COLO829 (cell line): ENCODE measurements around the gene ERC1.

ENCODE experiments used
- DNase-seq: peaks from one replicate; pipeline ENCODE4 v3.0.0; 2012; ENCODE audit warnings: low spot score

The ERC1 gene

DNA sequence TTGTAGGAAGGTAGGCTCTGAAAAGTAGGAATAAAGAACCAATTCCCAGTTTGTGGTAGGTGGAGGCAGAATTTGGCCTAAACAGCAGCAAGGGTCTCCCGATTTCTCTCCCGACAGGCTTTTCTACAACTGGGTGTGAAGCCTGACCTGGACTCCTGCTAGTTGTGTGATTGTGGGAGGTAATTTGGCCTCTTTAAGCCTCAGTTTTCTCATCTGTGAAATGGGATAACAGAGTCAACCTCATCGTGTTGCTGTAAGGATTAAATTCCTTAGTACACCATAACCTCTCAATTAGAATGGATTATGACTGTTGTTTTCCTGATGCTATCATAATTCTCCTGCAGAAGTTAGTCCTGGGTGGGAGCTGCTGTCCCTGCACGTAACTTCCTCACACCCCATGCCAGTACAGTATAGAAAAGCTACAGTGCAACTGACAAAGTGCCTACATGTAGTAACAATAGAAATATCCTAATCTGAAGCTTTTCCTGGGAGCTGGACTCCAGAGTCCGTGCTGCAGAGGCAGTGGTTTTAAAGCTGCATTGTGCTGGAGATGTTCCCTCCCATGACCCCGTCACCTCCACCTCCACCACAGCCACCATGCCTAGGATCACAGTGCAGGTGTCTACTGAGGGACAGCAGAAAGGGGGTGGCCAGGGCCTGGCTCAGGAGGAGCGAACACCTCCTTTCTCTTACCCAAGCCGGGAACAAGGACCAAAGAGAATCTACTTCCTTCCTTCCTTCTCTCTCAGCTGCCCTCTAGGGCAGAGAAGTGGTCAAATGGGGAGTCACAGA is 526.9 kb downstream of the ERC1 start:
- DNase-seq, result no peak

DNA sequence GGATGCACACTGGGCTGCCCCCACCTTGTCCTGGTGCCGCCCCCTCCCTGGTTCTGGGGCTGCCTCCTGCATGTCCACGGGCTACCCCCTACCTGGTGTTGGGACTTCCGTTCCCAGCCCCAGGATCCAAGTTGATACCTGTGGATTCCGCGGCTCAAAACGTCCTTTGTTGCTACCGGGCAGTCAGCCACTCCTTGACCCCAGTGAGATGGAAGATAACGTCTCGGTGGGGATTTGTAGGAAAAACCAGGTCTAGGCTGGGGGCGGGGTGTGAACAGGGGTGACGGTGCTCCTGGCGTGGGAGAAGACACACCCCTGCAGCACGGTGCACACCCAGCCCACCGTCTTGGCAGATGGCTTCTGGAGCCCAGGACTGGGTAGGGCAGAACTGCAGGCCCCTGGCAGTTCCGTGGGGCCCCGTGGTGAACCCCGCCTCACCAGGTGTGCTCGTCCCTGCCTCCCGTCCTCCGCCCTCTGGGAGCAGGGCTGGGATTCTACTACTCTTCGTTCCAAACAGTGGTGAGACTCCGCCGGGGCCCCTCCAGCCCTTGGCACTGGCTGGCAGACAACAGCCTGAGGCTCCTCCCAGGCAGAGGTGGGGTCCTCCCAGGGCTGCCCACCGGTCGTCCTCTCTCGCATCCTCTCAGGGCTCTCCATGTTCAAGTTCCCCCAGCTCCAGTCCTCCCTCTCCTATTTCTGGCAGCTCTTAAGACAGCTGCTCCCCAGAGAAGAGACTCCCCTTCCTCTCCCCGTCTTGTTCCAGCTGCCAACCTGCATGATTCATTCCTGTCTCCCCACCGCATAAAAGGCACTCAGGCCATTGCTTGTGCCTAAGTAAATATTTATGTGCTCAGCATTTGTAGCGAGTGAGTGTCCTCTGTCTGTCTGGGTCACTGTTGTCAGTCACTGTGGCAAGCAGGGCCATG is 527.8 kb downstream of the ERC1 start:
- DNase-seq, result no peak

- DNase-seq, result no peak
Observed at GRCh38 chr12:1519642-1520041, 528.6 kb downstream of the ERC1 start.

- no peak for DNase-seq
Observed at GRCh38 chr12:1523046-1523445, 532.0 kb downstream of the ERC1 start.

- no peak for DNase-seq
Observed at GRCh38 chr12:1523558-1524050, 532.6 kb downstream of the ERC1 start.

DNA sequence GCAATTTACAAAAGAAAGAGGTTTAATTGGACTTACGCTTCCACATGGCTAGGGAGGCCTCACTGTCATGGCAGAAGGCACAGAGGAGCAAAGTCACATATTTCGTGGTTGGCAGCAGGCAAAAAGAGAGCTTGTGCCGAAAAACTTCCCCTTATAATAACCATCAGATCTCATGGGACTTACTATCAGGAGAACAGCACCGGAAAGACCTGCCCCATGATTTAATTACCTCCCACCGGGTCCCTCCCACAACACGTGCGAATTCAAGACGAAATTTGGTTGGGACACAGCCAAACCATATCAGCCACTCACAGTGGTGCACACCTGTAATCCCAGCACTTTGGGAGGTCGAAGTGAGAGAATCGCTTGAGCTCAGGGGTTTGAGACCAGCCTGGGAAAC is 534.8 kb downstream of the ERC1 start:
- no peak for DNase-seq

GRCh38 chr12:1527789-1528188 is 536.8 kb downstream of the ERC1 start:
- no peak for DNase-seq

GRCh38 chr12:1528791-1529190 is 537.8 kb downstream of the ERC1 start:
- no peak for DNase-seq

DNA sequence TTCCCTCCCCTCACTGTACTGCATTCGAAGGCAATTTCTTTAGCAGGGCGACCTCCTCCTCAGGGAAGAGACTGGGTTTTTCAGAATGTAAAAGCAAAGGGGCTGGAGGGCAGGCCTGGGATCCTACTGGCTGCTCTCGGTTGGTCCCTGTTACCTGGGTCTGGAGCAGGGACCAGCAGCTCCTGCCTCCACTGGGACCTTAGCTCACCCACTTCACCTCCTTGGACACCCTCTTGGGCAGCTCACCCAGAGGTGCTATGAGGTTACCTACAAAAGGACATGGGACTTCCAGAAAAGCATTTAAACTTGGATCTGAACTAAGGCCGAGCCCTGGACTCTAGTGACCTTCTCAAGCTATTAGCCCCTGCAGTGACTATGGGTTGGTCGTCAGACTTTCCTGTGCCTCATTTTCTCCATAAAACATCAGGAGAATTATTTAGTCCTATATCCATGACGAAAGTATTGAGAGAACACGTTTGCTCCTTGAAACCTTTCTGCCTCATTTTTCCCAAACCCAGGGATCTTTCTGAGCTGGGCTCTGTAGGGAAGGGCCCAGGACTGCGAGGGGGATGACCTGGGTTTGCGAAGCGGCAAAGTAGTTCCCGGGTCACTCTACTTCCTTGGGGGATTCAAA is 538.3 kb downstream of the ERC1 start:
- no peak for DNase-seq

GRCh38 chr12:1529862-1530591 is 539.0 kb downstream of the ERC1 start:
- no peak for DNase-seq

DNA sequence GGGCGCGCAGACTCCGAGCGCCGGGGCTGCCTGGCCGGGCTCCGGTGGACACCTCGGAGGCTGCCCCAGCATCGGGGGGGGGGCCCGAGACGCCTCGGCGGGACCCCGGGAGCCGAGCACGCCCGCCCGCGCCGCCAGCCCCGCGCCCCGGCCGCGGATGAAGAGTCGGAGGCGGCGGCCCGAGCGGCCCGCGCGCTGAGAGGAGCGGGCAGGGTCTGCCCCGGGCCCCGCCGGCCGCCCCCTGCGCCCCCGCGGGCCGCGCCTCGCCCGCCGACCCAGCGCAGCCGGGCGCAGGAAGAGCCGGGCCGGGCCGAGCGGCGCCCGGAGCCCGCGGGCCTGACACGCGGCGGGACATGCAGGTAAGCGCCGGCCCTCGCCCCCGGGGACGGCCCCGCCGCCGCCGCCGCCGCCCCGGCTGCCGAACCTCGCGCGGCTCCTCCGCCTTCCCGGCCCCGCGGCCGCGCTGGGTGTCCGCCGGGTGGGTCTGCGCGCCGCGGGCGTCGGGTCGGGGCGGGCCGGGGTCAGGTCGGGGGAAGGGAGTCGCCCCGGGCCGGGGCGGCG is 539.6 kb downstream of the ERC1 start:
- DNase-seq, result no peak

GRCh38 chr12:1531153-1531653 is 540.2 kb downstream of the ERC1 start:
- no peak for DNase-seq

DNA sequence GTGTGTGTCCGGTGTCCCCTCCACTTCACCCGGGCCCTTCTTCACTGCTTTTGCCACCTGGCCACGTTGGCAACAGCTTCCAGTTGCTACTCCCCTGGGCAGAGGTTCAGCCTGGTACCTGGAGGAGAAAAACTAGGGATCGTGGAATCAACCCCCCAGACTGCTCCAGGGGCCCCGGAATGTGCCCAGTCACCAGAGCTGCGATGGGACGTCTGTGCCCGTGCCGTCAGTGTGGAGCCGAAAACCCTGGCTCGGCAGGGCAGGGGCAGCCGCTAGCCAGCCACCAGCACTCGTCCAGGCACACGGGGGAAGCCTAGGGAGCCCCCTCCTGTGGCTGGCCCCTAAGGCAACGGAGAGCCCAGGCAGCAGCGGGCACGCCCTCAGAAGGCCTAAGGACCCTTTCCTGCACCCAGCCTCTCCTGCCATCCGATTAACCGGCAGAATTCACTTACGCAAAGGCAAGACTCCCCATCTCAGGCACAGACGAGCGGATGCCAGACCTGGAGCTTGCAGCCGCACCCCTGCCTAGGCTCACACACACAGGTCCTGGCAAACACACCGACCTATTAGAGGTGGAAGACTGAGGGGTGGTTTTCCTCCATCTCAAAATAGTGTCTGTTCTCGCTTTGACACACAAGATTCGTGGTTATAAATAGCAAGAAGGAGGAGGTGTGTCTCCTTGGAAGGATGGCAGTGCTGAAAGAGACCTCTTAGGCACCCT is 540.8 kb downstream of the ERC1 start:
- DNase-seq, result no peak

DNA sequence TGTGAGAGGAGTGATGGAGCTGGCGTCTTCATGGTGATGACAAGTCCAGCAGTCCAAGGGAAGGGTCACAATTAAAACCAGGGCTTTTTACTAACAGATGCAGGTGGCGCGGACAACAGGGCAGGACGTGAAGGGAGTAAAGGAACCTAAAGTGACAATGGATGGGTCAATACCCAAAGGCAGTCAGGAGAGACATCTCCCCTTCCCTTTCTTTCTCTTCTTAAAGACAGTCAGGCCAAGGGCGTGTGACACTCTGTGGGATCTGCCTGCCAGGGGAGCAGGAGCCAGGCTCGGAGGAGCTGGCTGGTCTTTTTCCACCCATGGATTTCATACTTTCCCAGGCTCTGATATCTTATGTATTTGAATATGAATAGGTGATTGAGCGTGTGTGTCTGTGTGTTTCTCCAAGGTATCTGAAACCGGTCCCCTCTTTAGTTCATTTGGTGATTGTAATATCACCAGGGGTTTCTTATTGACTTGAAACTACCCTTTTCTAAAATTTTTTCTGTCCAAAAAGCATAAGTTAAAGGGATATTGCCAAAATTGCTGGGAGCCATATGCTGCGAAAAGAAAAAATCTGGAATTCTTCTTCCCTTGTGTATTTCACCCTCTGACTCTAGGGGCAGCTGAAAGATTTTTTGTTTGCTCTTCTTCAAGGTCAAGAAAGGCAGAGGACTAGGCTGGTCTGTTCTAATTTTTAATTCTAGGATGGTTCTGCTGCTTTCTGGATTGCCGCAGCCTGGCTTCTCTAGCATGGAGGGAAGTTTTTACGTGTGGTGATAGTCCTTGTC is 541.5 kb downstream of the ERC1 start:
- no peak for DNase-seq

DNA sequence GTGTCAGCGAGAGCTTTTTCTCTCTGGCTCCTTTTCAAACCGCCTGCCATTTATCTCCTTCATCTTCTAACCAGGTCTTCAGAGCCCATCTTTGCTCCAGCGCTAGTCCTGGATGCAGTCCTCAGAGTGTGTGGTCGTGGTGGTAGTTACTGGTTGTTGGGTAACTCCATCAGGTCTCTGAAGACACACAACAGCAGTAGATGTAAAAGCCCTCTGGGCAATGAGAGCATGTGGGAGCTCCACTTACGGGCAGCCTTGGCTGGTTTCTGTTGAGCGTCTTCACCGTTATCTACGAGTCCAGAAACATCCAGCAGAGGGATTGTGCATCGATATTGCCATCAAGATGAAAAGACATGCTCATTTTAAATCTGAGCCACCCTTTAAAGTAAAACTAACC is 542.2 kb downstream of the ERC1 start:
- no peak for DNase-seq

GRCh38 chr12:1533602-1534304 is 542.7 kb downstream of the ERC1 start:
- DNase-seq, result no peak

DNA sequence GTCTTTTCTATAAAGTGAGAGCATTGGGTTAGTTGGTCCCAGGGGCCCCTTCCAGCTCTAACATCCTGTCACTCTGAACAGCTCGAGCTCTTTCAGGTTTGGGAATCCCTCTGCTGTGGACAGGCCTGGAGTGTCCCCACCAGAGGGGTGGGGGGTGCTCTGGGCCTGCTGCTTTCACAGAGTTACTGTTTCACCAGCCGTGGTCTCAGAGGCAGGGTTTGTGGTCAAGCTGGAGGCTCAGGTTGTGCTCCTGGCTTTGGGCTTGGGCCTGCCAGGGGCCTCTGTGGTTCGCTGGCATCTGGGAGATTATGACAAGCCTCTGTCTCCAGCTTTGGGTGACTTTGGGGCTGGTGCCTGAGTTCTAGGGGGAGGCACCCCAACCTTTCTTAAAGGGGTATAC is 543.7 kb downstream of the ERC1 start:
- DNase-seq, result no peak

- no peak for DNase-seq
Observed at GRCh38 chr12:1536817-1537216, 545.8 kb downstream of the ERC1 start.

GRCh38 chr12:1539135-1539534 is 548.1 kb downstream of the ERC1 start:
- DNase-seq, result no peak
